ENCODE results near the gene FRMD5. TPM values are rescaled to one million over a fixed set of nuclear protein-coding genes. Genes with fewer than 3 reads are reported as not detected.

Gene FRMD5
- total RNA-seq, 1 experiment from 2014 or later, result 27.2 TPM

DNA sequence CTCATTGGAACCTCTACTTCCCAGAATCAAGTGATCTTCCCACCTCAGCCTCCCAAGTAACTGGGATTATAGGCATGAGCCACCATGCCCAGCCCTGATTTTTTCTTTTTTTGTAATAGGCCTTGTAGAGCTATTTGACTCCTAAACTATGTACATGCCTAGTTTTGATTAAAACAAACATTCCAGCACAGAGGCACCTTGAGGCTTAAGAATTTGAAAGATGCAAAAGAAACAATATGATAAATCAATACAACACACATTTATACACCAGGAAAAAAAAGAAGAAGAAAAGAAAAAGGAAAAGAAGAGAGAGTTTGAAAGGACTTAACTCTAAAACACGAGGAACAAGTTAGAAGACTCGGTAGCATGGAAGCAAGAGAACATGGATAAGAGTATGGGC, 13.9 kb upstream of the FRMD5 start (continued):
- TF ChIP-seq, protein P1, sequence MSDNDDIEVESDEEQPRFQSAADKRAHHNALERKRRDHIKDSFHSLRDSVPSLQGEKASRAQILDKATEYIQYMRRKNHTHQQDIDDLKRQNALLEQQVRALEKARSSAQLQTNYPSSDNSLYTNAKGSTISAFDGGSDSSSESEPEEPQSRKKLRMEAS (IDR thresholded peaks at IDR 0.05), result no peak
- TF ChIP-seq, protein P2, sequence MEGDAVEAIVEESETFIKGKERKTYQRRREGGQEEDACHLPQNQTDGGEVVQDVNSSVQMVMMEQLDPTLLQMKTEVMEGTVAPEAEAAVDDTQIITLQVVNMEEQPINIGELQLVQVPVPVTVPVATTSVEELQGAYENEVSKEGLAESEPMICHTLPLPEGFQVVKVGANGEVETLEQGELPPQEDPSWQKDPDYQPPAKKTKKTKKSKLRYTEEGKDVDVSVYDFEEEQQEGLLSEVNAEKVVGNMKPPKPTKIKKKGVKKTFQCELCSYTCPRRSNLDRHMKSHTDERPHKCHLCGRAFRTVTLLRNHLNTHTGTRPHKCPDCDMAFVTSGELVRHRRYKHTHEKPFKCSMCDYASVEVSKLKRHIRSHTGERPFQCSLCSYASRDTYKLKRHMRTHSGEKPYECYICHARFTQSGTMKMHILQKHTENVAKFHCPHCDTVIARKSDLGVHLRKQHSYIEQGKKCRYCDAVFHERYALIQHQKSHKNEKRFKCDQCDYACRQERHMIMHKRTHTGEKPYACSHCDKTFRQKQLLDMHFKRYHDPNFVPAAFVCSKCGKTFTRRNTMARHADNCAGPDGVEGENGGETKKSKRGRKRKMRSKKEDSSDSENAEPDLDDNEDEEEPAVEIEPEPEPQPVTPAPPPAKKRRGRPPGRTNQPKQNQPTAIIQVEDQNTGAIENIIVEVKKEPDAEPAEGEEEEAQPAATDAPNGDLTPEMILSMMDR (IDR thresholded peaks at IDR 0.05 in 2 of 3, conservative IDR thresholded peaks at IDR 0.05 in 1 of 3; ENCODE audit: borderline replicate concordance in 1 of 3, insufficient read depth in 1 of 3, low read depth in 2 of 3, low read length in 2 of 3), result no peak

DNA sequence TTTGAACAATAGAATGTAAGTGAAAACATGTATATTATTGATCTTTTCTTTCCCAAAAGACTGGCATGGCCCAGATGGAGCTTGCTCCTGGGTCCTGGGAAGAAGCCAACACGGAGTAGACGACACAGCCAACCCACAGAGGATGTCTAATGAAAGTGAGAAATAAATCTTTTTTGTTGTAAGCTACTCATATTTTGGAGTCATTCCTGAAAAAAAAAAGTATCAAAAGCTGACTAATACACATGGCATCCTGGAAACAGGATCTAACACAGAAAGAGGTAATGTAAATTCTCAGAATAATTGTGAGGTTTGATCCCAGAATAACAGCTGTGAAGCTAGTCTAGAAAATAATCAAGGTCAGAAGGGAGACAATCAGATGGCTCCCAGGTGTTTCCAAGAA, 12.6 kb upstream of the FRMD5 start:
- intact Hi-C loops (cut with micrococcal nuclease), result no loop called here
- no peaks in the 10 kb centered on the region for H3K36me3 ChIP-seq (ENCODE audit: control insufficient read depth in 1 of 2, insufficient read depth in 2 of 2, low read length in 2 of 2)
- no peak overlapping the region for H3K27ac ChIP-seq (ENCODE audit: low read depth, low read length)
- H3K27me3 ChIP-seq (ENCODE audit: insufficient read depth, low read length), result no peaks in the 10 kb centered on the region
- peak; percentile 21; the same call in 1 of the 2 replicates for TF ChIP-seq JUND (IDR thresholded peaks at IDR 0.05)
- TF ChIP-seq SP1 (IDR thresholded peaks at IDR 0.05; ENCODE audit: low read depth), result peak; percentile 38; the same call in 1 of the 2 replicates
- TF ChIP-seq FOSL1 (IDR thresholded peaks at IDR 0.05; ENCODE audit: low read depth), result peak; percentile 44; the same call in 1 of the 2 replicates
- TF ChIP-seq TCF7L2 (IDR thresholded peaks at IDR 0.05; ENCODE audit: borderline replicate concordance, extremely low read depth, insufficient read depth, insufficient read length), result no peak
- TF ChIP-seq EZH2 (IDR thresholded peaks at IDR 0.05), result no peak
- 0 out of 2 replicates have a peak overlapping the region, but pooled peaks have one; percentile 2 for H3K9ac ChIP-seq (ENCODE audit: low read length)
- DNase-seq (ENCODE audit: low read depth, low spot score) (no peak), ATAC-seq (peak; percentile 68)
- no peaks in the 10 kb centered on the region for H3K79me2 ChIP-seq (ENCODE audit: insufficient read depth, low read length)
- peak overlapping the region; percentile 70 for H3K4me2 ChIP-seq (ENCODE audit: low read length)
- peak overlapping the region; percentile 89 for H2AFZ ChIP-seq (ENCODE audit: low read depth, low read length, poor library complexity, severe bottlenecking)
- no TSS peak for BruUV-seq (replicated peaks)
- H3K4me1 ChIP-seq (ENCODE audit: control insufficient read depth in 1 of 2, insufficient read depth in 2 of 2, low read length in 2 of 2), result peaks cover 11 to 27% of the 10 kb centered on the region in 2 experiments
- ChIA-PET CTCF (interaction anchor here (1.0 to 1.4 kb wide), 3 partner anchors 11 to 13 kb away, joined by 3 to 6 read pairs (median 5); partner anchors contain the start of gene FRMD5), RAD21 (ENCODE audit: low non-redundant PET in 1 of 2, low total read pairs in 2 of 2, uncharacterized antibody in 2 of 2, unreplicated experiment in 2 of 2) (no interaction called here), POLR2A (interaction anchor here (0.6 to 1.3 kb wide), 3 partner anchors 10 to 15 kb away, joined by 3 to 5 read pairs (median 3); partner anchors contain the start of gene FRMD5)
- H3K4me3 ChIP-seq (replicated peaks in 1 of 2; ENCODE audit: low read depth in 1 of 2, low read length in 2 of 2), result peak overlapping the region in 1 of 2 experiments; percentile 27; a peak in 2 of 4 replicates
- no peaks in the 10 kb centered on the region for H3K9me2 ChIP-seq (ENCODE audit: insufficient read depth)
- H4K20me1 ChIP-seq (ENCODE audit: insufficient read depth), result no peaks in the 10 kb centered on the region
- H3K9me3 ChIP-seq (ENCODE audit: control insufficient read depth in 1 of 2, insufficient read depth in 1 of 2, low read depth in 1 of 2, low read length in 2 of 2), result no peaks in the 10 kb centered on the region
